ENCODE measurements around the gene CD300A. TPM values are rescaled to one million over a fixed set of nuclear protein-coding genes. Genes with fewer than 3 reads are reported as not detected.

CD300A gene
- total RNA-seq, 2 donors from 2014 or later = 2.0 to 3.1 TPM

- H3K36me3 ChIP-seq (replicated peaks in 1 of 2; ENCODE audit: insufficient read depth in 1 of 2, low read depth in 2 of 2) = peaks cover 0 to 5% of the 10 kb centered on the region in 2 donors
- no peaks in the 10 kb centered on the region for H3K9me3 ChIP-seq
- no peak for DNase-seq
- 85 to 88% methylated on average over 9 to 11 of the region's 11 CpGs for WGBS, 2 donors
- H3K27me3 ChIP-seq = no peaks in the 10 kb centered on the region
- TF ChIP-seq POLR2A (IDR thresholded peaks at IDR 0.05) = no peak
- no peak for TF ChIP-seq CTCF (IDR thresholded peaks at IDR 0.05)
- H3K27ac ChIP-seq = no peak overlapping the region
- ATAC-seq = no peak
- H3K4me1 ChIP-seq = peaks cover 43% of the 10 kb centered on the region
- no peak overlapping the region for H3K4me3 ChIP-seq
- intact Hi-C loops (cut with DNase I) = no loop called here
Measured at GRCh38 chr17:74449306-74449705, 17.1 kb upstream of the CD300A start.

- intact Hi-C loops (cut with DNase I) = no loop called here
- Histone ChIP-seq H3K4me1 (peaks cover 43% of the 10 kb centered on the region), H3K4me3 (no peak overlapping the region), H3K36me3 (replicated peaks in 1 of 2; ENCODE audit: insufficient read depth in 1 of 2, low read depth in 2 of 2) (peaks cover 0 to 5% of the 10 kb centered on the region in 2 donors), H3K9me3 (no peaks in the 10 kb centered on the region), H3K27me3 (no peaks in the 10 kb centered on the region), H3K27ac (no peak overlapping the region)
- DNase-seq (peak in 2 of 4 donors; percentile 54 to 63), ATAC-seq (no peak)
- 54% methylated on average over 5 of the region's 5 CpGs; no CpG with 5 or more reads in 1 of the 2 donors for WGBS, 2 donors
- TF ChIP-seq POLR2A (IDR thresholded peaks at IDR 0.05) (no peak), CTCF (IDR thresholded peaks at IDR 0.05) (no peak)
Measured at GRCh38 chr17:74449773-74450172, 16.7 kb upstream of the CD300A start.

GRCh38 chr17:74450231-74450630 is 16.2 kb upstream of the CD300A start:
- WGBS, 2 donors = 82 to 89% methylated on average over 3 of the region's 3 CpGs
- ATAC-seq = no peak
- H3K36me3 ChIP-seq (replicated peaks in 1 of 2; ENCODE audit: insufficient read depth in 1 of 2, low read depth in 2 of 2) = peaks cover 0 to 5% of the 10 kb centered on the region in 2 donors
- TF ChIP-seq CTCF (IDR thresholded peaks at IDR 0.05) = no peak
- TF ChIP-seq POLR2A (IDR thresholded peaks at IDR 0.05) = no peak
- H3K27ac ChIP-seq = no peak overlapping the region
- intact Hi-C loops (cut with DNase I) = no loop called here
- no peaks in the 10 kb centered on the region for H3K27me3 ChIP-seq
- no peak for DNase-seq
- no peaks in the 10 kb centered on the region for H3K9me3 ChIP-seq
- peaks cover 45% of the 10 kb centered on the region for H3K4me1 ChIP-seq
- H3K4me3 ChIP-seq = no peak overlapping the region

- Histone ChIP-seq H3K4me3 (no peak overlapping the region), H3K4me1 (peaks cover 40% of the 10 kb centered on the region), H3K36me3 (replicated peaks in 1 of 2; ENCODE audit: insufficient read depth in 1 of 2, low read depth in 2 of 2) (peaks cover 0 to 5% of the 10 kb centered on the region in 2 donors), H3K27me3 (no peaks in the 10 kb centered on the region), H3K27ac (no peak overlapping the region), H3K9me3 (no peaks in the 10 kb centered on the region)
- ATAC-seq (no peak), DNase-seq (no peak)
- 91 to 92% methylated on average over 10 to 13 of the region's 13 CpGs for WGBS, 2 donors
- intact Hi-C loops (cut with DNase I) = no loop called here
- TF ChIP-seq POLR2A (IDR thresholded peaks at IDR 0.05) (no peak), CTCF (IDR thresholded peaks at IDR 0.05) (no peak)
Measured at GRCh38 chr17:74450925-74451403, 15.5 kb upstream of the CD300A start.

GRCh38 chr17:74451557-74451956 is 14.9 kb upstream of the CD300A start:
- intact Hi-C loops (cut with DNase I) = no loop called here
- no peak for ATAC-seq
- WGBS, 2 donors = 64 to 71% methylated on average over 5 to 6 of the region's 6 CpGs
- H3K4me1 ChIP-seq = peaks cover 36% of the 10 kb centered on the region
- no peaks in the 10 kb centered on the region for H3K9me3 ChIP-seq
- no peaks in the 10 kb centered on the region for H3K27me3 ChIP-seq
- H3K4me3 ChIP-seq = no peak overlapping the region
- H3K27ac ChIP-seq = peak overlapping the region in 3 of 4 donors; percentile 91 to 92 (median 91)
- TF ChIP-seq POLR2A (IDR thresholded peaks at IDR 0.05) = no peak
- no peak for TF ChIP-seq CTCF (IDR thresholded peaks at IDR 0.05)
- peaks cover 0 to 5% of the 10 kb centered on the region in 2 donors for H3K36me3 ChIP-seq (replicated peaks in 1 of 2; ENCODE audit: insufficient read depth in 1 of 2, low read depth in 2 of 2)
- no peak for DNase-seq

Data from body of pancreas (tissue), 4 donors.